Esophagus muscularis mucosa (tissue), 4 donors: ENCODE data around the gene GPR61.

ENCODE experiments used
- EP300 ChIP-seq: sonication (generic); formaldehyde crosslinking; IDR thresholded peaks from one replicate; pipeline ENCODE4 v1.6.1; 2017; ENCODE audit warnings: antibody characterized with exemption
- POLR2A ChIP-seq: fragments of 450-650 bp; IDR thresholded peaks from one replicate; pipeline ENCODE4 v1.6.1; 2017; ENCODE audit warnings: antibody characterized with exemption, moderate library complexity, mild to moderate bottlenecking, low read depth
- POLR2AphosphoS5 ChIP-seq, 2 donors: sonication (generic); formaldehyde crosslinking; IDR thresholded peaks; one replicate each; pipeline ENCODE4 v1.6.1; 2017; ENCODE audit warnings: antibody characterized with exemption in 2 of 2
- TF ChIP-seq, protein P1 (sequence below), 3 experiments: fragments of 200-600 bp in 2 of 3; fragments of 450-650 bp in 1 of 3; sonication (generic) in 2 of 3; IDR thresholded peaks; one replicate each; pipeline ENCODE4 v1.5.1; 2017 to 2019; ENCODE audit warnings: antibody characterized with exemption in 3 of 3, mild to moderate bottlenecking in 2 of 3, moderate library complexity in 1 of 3

DNA sequence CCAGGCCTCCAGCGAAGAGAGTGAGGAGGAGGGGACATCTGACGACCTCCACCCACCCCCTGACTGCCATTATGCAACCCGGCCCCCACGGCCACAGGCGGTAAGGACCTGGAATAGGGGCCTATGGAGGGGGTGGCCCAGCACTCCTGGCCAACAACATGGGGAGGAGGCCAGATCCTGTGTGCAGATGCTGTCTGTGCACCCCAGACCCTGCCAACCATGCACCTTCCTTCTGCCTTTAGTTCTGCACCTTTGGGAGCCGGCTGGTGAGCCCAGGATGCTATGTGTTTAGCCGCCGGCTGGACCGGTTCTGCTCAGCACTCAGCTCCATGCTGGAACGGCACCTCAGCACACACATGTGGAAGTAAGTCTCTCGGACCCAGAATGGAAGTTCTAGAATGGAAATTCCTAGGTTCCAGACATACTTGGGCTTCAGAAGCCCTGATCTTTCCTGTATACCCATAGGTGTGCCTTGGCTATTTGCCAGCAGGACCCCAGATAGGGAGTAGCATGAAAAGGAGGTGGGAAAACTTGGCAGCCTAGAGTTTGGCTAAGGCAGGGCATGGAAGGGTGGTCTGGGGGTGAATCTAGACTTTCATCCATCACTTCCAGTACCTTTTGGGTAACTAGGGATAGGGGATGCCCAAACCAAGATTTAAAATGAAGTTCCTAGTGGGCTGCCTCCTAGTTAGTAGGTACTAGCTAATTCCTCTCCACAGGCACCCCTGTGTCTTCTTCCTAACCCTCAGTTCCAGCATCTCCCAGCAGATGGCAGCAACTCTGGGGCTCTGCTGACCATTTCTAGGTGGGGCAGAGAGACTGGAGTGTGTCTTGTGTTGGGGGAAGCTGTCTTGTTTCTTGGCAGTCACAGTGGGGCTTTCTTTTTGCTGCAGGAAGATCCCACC is 49.4 kb upstream of the GPR61 start:
- TF ChIP-seq, protein P1, sequence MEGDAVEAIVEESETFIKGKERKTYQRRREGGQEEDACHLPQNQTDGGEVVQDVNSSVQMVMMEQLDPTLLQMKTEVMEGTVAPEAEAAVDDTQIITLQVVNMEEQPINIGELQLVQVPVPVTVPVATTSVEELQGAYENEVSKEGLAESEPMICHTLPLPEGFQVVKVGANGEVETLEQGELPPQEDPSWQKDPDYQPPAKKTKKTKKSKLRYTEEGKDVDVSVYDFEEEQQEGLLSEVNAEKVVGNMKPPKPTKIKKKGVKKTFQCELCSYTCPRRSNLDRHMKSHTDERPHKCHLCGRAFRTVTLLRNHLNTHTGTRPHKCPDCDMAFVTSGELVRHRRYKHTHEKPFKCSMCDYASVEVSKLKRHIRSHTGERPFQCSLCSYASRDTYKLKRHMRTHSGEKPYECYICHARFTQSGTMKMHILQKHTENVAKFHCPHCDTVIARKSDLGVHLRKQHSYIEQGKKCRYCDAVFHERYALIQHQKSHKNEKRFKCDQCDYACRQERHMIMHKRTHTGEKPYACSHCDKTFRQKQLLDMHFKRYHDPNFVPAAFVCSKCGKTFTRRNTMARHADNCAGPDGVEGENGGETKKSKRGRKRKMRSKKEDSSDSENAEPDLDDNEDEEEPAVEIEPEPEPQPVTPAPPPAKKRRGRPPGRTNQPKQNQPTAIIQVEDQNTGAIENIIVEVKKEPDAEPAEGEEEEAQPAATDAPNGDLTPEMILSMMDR (IDR thresholded peaks at IDR 0.05), result peak; percentile 77 to 90 (median 77)
- no peak for TF ChIP-seq EP300
- no peak for TF ChIP-seq POLR2AphosphoS5 (IDR thresholded peaks at IDR 0.05)
- no peak for TF ChIP-seq POLR2A
